Effector CD8-positive, alpha-beta T cell (primary cell): ENCODE measurements around the gene IFI16.
"Not testable (repeated sequence)": the region's sequence is repeated elsewhere in the genome, so short reads cannot be mapped to it uniquely, and the experiment has no call there.

Experiments
- DNase-seq: peaks from one replicate; lab custom pipeline; 2025; lab: John Stamatoyannopoulos, UW

Gene IFI16

GRCh38 chr1:159008744-159009188, 941 bp upstream of the IFI16 start:
- no peak for DNase-seq

- DNase-seq = no peak
These were observed 420 bp upstream of the IFI16 start for GRCh38 chr1:159009287-159009686.

- DNase-seq = no peak
These were observed 684 bp downstream of the IFI16 start for GRCh38 chr1:159010391-159010790.

- DNase-seq = not testable (repeated sequence)
These were observed 1.3 kb downstream of the IFI16 start for GRCh38 chr1:159011001-159011400.

GRCh38 chr1:159011751-159012150, 2.0 kb downstream of the IFI16 start:
- no peak for DNase-seq

- no peak for DNase-seq
These were observed 2.8 kb downstream of the IFI16 start for GRCh38 chr1:159012495-159012894.

GRCh38 chr1:159014003-159014571, 4.4 kb downstream of the IFI16 start:
- DNase-seq = no peak

- DNase-seq = no peak
These were observed 5.1 kb downstream of the IFI16 start for GRCh38 chr1:159014851-159015250.

- no peak for DNase-seq
These were observed 5.8 kb downstream of the IFI16 start for GRCh38 chr1:159015440-159015909.

- DNase-seq = no peak
These were observed 14.0 kb downstream of the IFI16 start for GRCh38 chr1:159023723-159024122.

- DNase-seq = no peak
These were observed 15.3 kb downstream of the IFI16 start for GRCh38 chr1:159025043-159025442.

GRCh38 chr1:159026841-159027240, 17.1 kb downstream of the IFI16 start:
- DNase-seq = not testable (repeated sequence)

- no peak for DNase-seq
These were observed 20.6 kb downstream of the IFI16 start for GRCh38 chr1:159030311-159030710.

- no peak for DNase-seq
These were observed 21.3 kb downstream of the IFI16 start for GRCh38 chr1:159030877-159031447.

GRCh38 chr1:159040206-159040605, 30.5 kb downstream of the IFI16 start:
- no peak for DNase-seq

- no peak for DNase-seq
These were observed 31.4 kb downstream of the IFI16 start for GRCh38 chr1:159040893-159041724.

- not testable (repeated sequence) for DNase-seq
These were observed 36.8 kb downstream of the IFI16 start for GRCh38 chr1:159046486-159046885.

GRCh38 chr1:159051436-159051835, 41.7 kb downstream of the IFI16 start:
- DNase-seq = no peak

- DNase-seq = no peak
These were observed 44.7 kb downstream of the IFI16 start for GRCh38 chr1:159054427-159054826.

- DNase-seq = no peak
These were observed 45.5 kb downstream of the IFI16 start for GRCh38 chr1:159055181-159055641.

GRCh38 chr1:159056069-159056698, 46.5 kb downstream of the IFI16 start:
- no peak for DNase-seq

GRCh38 chr1:159058751-159059150, 49.0 kb downstream of the IFI16 start:
- DNase-seq = no peak
